GM12874 (cell line): ENCODE data around the gene LOX.

ENCODE experiments used
- TF ChIP-seq, protein P1 (sequence below): IDR thresholded peaks from 2 replicates; pipeline ENCODE4 v1.5.1; 2011; ENCODE audit warnings: low read depth, mild to moderate bottlenecking, control low read depth, low read length, moderate library complexity; ENCODE audit not compliant: insufficient read depth

The LOX gene

DNA sequence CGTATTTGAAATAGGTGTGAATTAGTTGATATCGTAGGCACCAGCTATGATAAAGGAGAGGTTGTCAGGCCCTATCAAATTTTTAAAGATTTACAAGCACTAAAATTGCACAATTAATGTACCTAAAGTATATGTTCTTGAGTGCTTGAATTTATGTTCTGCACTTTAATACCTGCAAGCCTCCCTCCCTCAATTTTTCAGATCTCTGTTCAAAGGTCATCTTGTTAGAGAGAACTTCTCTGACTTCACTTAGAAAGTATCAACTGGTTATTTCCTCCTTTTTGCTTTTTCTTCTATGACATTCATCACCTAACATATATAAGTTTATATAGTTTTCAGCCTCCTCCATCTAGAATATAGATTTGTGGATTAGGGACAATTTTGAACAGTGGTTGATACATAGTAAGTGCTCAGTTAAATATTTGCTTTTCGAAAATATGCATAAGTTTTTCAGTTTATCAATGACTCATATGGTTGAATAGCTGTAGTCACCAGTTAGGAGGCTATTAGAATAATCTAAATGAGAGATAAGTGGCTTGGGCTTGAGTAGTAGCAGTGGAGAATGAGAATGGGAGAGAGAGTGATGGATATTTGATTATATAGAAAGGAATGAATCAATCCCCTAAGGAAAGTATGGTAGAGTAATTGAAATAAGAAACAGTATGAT lies 37.3 kb downstream of the LOX start:
- TF ChIP-seq, protein P1, sequence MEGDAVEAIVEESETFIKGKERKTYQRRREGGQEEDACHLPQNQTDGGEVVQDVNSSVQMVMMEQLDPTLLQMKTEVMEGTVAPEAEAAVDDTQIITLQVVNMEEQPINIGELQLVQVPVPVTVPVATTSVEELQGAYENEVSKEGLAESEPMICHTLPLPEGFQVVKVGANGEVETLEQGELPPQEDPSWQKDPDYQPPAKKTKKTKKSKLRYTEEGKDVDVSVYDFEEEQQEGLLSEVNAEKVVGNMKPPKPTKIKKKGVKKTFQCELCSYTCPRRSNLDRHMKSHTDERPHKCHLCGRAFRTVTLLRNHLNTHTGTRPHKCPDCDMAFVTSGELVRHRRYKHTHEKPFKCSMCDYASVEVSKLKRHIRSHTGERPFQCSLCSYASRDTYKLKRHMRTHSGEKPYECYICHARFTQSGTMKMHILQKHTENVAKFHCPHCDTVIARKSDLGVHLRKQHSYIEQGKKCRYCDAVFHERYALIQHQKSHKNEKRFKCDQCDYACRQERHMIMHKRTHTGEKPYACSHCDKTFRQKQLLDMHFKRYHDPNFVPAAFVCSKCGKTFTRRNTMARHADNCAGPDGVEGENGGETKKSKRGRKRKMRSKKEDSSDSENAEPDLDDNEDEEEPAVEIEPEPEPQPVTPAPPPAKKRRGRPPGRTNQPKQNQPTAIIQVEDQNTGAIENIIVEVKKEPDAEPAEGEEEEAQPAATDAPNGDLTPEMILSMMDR = no peak

DNA sequence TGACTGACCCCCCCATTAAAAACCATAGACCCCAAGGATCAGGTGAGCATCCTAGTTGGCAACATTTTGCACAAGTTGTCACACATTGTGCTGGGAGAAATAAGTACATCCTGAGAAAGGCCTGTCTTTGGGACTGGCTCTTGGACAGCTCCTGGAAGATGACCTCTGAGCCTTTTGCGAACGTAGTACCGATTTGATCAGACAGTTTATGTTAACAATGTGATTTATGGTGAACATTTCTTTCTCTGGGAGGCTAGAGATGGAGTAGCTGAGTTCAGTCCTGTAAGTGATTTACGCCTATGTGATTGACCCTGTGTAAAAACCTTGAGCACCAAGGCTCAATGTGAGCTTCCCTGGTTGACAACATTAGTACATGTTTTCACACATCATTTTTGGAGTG lies 41.7 kb downstream of the LOX start:
- TF ChIP-seq, protein P1 = no peak

DNA sequence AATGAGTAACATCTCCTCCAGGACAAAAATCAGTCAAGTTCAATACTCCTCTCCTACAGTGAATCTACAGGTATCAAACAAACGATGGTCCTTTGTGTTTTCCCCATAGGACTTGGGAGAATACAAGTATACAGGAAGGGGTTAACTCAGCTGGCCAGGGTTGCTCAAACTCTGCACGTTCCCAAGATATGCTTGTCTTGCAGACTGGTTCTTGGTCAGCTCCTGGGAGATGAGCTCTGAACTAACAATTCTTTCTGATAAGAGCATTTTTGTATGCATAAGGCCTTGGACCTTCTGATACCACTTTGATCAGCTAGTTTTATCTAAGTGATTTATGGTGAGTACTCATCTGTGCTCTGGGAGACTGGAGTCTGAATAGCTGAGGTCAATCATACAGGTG lies 42.1 kb downstream of the LOX start:
- TF ChIP-seq, protein P1 = no peak

DNA sequence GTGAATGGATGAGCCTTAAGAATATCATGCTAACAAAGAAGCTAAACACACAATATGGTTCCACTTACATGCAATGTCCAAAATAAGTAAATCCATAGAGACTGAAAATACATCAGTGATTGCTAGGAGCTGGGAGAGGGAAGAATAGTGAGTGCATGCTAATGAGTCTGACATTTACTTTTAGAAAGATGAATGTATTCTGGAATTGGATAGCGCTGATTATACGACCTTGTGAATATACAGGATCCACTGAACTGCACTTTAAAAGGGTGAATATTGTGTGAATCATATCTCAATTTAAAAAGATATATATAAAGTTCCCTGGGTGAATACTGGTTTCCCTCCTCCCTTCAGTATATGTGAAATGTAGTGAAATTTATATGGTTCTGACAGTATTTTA lies 46.2 kb downstream of the LOX start:
- TF ChIP-seq, protein P1 = no peak

DNA sequence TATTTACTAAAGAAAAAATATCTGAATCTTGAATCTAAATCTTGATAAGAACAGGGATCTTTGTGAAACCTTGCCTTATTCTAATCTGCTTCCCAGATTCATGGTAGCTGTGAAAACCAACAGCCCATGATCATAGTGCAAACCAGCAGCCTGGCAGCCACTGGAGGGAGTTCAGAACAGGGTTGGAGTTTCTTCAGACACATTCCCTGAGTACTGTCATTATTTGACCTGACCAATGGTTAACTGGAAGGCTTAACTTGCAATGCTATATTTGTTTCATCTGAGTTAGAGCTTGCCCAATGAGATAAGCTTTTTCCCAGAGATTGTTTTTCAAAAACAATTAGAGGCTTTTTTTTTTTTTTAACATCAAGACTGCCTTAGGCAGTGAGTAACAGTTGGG lies 47.8 kb downstream of the LOX start:
- TF ChIP-seq, protein P1 = no peak

DNA sequence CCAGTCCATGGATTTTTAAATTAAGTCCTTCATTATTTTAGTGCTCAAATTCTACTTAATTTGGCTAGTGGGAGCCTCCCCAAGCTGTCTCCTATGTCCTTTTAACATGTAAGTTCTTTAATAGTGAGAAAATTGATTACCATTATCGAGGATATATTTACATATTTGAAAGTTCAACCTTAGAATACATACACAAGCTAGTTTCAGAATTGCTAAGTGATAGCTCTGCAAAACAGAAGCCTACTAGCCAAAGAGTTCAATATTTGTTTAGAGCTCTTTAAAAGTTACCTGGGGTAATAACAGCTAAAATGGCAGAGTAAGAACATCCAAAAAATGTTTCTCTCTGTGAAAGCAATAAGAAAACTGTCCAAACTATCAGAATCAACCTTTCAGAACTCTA lies 48.2 kb downstream of the LOX start:
- TF ChIP-seq, protein P1 = no peak

DNA sequence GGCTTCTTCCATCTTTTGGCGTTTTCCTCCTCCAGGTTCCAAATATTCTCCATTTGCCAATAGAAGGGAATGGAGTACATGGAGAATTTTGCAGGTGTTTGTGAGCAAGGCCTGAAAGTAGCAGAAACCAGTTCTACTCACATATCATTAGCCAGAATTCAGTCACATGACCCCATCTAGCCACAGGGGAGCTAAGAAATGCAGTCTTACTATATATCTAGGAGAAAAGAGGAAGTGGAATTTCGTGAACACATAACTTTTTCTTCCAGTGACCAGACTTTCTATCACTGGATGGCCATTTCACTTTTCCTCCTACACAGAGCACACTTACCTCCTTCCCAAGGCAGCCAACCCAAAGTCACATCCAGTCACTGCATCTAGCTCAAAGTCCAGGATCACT lies 55.1 kb downstream of the LOX start:
- TF ChIP-seq, protein P1 = no peak
